AG09319 (cell line): ENCODE results near the gene ZDHHC22.

ENCODE experiments used
- DNase-seq: peaks from one replicate; pipeline ENCODE4 v3.0.0-alpha.2; 2010; ENCODE audit warnings: low read depth; ENCODE audit errors: extremely low read depth
- TF ChIP-seq, protein P1 (sequence below): IDR thresholded peaks from 2 replicates; pipeline ENCODE4 v1.5.1; 2011; ENCODE audit warnings: low read depth, mild to moderate bottlenecking, inconsistent platforms, low read length, moderate library complexity

Gene ZDHHC22

DNA sequence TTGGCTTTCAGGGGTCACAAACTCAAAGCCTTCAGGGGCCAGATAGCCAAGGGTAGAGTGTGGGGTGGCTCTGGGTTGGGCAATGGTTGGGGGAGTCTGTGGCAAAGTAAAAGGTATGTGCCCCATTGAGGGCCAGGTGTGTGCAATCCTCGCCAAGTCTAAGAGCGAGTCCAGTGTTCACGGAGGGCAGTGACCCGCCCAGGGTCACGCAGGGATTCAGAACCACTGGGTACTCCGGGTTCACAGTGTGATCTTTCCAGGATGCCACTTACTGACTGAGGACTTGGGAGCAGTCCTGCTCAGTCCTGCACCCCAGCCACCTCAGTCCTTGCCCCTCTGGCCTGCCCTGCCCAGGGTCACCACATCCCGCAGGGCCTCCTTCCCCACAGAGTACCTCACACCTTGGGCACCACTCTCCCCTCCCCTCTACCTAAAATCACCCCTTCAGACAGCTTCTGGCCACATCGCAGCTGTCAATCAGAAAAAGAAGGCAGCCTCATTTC is 15.7 kb downstream of the ZDHHC22 start:
- no peak for DNase-seq
- TF ChIP-seq, protein P1, sequence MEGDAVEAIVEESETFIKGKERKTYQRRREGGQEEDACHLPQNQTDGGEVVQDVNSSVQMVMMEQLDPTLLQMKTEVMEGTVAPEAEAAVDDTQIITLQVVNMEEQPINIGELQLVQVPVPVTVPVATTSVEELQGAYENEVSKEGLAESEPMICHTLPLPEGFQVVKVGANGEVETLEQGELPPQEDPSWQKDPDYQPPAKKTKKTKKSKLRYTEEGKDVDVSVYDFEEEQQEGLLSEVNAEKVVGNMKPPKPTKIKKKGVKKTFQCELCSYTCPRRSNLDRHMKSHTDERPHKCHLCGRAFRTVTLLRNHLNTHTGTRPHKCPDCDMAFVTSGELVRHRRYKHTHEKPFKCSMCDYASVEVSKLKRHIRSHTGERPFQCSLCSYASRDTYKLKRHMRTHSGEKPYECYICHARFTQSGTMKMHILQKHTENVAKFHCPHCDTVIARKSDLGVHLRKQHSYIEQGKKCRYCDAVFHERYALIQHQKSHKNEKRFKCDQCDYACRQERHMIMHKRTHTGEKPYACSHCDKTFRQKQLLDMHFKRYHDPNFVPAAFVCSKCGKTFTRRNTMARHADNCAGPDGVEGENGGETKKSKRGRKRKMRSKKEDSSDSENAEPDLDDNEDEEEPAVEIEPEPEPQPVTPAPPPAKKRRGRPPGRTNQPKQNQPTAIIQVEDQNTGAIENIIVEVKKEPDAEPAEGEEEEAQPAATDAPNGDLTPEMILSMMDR, result no peak

DNA sequence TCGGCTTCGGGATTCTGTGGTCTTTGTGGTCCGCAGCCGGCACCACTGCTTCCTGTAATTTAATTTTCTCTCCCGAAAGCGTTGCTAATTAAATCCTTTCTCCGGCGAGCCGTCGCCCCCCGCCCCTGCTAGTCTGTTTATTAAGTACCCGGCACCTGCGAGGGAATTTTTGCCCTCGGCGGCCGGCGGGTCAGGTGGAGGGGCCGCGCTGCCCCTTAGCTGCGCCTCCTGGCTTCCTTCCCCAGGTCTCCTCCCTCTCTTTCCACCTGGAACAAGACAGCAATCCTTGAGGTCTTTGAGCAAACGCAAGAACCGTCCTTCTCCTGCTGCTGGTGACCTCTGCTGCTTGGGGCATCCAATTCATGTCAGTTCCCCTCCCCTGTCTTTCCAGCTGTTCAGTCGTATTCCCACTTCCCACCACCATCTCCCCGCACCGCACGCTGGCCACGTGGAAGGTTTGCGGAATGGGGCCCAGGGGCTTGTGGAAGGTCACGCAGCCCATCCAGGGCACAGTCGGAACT is 16.2 kb downstream of the ZDHHC22 start:
- TF ChIP-seq, protein P1, result no peak
- no peak for DNase-seq

DNA sequence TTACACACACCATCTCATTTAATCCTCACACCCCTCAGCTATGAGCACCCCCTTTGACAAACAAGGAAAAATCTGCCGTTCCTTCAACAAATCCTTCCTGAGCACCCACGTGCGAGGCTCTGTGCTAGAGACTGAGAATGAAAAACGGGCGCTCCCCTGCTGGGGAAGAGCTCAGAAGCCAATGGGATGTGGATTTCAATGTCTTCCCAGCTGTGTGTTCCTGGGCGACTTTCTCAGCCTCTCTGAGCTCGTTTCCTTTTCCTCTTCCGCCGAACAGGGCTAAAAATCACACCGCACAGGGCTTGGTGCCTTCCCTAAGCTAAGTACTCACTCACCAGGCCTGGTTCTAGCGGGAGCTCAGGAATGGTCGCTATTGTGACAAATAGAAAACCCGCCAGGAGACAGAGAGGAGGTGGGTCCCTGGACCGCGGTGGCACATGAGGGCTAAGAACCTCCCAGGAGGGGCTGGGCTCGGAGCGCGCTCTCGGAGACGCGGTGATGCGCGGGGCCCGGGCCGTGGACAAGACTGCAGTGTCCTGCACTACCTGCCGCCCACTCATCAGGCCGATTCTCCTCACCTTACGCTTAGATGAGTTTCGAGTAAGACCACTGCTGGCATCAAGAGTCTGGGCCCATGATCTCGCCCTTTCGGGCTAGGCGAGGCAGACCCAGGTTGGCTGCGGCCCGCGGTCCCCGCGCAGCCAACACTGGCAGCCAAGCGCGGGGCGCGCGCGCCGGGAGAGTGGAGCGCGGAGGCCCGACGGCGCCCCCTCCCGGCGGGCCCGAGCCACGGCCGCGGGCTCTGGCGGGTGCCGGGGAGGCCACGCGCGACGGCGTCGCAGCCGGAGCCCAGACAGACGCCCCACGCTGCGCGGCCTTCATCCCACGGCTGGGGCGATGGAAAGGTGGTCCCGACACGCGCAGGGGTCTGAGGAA is 17.0 kb downstream of the ZDHHC22 start:
- TF ChIP-seq, protein P1, result no peak
- DNase-seq, result no peak

DNA sequence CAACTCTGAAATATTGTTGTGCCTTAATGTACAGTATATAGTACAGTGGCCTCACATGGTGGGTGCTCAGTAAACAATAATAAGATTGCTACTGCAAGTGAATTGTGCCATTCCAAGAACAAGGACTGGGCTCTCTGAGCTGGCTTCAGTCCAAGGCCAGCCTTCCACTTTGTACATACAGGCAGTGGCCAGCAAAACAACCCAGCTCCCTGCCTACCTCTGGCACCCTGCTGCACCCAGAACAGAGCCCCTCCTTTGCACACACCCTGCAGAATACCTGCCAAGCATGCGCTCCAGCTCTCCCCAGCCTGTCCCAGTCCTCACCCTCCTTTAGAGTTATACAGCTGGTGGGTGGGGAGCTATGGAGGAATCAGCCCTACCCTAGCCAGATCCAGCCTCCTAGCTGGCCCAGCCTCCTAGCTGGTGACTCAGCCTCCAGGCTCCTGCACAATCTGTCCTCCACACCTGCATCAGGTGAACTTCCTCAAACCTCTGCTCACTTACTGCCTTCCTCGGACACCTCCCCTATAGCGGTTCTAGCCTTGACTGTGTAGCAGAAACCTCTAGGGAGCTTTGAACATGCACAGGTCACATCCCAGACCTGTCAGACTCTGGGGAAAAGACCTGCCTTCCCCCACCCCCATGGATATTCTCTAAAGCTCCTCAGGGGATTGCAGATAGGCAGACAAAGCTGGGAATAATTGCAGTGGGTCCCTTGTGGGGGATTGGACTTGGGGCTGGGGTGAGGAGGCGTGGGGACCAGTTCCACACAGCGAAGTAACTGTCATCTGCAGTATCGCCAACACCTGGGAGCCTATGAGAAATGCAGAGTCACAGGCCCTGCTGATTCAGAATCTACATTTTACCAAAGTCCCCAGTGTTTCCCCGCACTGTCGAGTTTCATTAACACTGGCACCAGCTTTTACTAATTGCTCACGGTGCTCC is 17.9 kb downstream of the ZDHHC22 start:
- TF ChIP-seq, protein P1, result no peak
- no peak for DNase-seq

DNA sequence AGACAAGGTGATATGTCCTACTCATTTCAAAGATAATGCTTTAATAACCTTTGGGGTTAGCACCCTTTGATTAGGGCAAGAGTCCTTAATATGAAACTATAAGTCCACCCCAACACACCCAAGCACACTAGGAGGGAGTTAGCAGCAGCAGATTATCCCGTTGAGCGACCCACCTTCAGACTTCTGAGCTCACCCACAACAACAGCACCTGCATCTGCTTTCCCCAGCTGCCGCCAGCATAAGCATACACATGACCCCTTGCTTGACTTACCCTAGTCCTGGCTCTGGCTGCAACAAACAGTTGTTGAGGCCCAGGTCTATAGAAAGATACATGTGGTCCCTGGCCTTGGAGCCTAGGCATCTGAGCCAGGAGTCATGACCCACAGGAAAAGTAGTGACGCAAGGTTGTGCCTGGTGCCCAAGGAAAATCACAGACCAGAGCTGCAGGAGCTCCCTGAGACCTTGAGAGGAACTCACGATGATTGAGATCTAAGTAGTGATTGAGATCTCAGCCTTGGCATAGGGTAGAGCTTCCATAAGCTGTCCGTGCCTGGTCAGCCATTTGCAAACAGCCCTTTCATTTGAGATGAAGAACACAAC is 19.0 kb downstream of the ZDHHC22 start:
- TF ChIP-seq, protein P1, result no peak
- no peak for DNase-seq

DNA sequence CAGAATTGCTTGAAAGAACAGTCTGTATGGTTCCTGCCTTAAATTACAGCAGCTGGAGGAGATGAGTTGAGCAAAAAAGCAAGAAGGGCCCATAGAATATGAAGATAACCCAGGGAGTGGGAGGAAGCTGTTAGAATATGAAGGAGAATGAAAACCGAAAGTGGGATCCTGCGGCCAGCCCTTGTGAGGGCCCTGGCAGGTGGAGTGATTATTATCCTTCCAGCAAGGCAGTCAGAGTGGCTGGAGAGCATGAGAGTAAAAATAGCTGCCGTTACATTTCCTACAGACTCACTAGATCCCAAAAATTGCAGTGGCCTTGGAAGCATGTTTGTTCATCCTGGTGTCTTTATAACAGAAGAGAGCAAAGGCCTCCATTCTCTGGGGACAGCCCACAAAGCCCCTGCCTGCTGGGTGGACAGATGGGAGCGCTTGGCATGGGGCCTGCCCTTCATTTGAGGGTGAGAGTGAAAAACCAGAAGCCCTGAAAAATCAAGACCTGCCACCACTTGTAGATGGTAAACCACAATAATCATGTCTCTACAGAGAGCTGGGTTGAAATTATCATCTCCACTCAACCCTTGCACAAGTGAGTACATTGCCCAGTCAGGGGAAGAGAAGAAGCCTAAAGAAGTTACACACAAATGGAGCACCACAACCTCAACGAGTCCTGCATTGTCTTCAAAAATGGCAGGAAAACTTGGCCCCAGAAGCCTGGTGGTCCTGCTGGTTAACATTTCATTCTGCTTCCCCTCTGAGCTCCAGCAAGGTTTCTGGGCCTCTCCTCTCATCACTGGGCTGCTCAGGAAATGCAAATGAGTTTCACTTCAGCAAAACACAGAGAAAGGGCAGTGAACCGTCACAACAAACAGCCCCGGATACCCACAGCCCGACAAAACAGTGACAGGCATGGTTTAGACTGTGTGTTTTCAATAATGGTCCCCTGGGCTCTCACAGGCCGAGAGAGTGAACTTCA is 20.5 kb downstream of the ZDHHC22 start:
- DNase-seq, result no peak
- TF ChIP-seq, protein P1, result no peak
